HepG2 (cell line): ENCODE results near the gene RNF149. TPM values are rescaled to one million over a fixed set of nuclear protein-coding genes. Genes with fewer than 3 reads are reported as not detected.
"Not testable (repeated sequence)": the region's sequence is repeated elsewhere in the genome, so short reads cannot be mapped to it uniquely, and the experiment has no call there.

ENCODE experiments used
- ATAC-seq: fragments of 200-7000 bp; cut with Tn5 transposase; 3 replicates; pipeline ENCODE4 v1.9.1; 2020; ENCODE audit warnings: mild to moderate bottlenecking, moderate library complexity
- BruUV-seq: library from RNA; stranded (reverse); fragments of 400-500 nt; replicated peaks from 2 replicates; lab custom pipeline; 2021; lab: Mats Ljungman, UMichigan
- CTCF ChIA-PET: fragments of 300-600 bp; formaldehyde crosslinking; extraction: SDS; loops from one replicate; lab custom pipeline; 2021; ENCODE audit warnings: low total read pairs, inconsistent platforms, low intra/inter-chr PET ratio; lab: Yijun Ruan, JAX
- POLR2A ChIA-PET: fragments of 350-600 bp; sonication (Branson Sonifier 250); formaldehyde crosslinking; loops from one replicate; lab custom pipeline; 2020; ENCODE audit warnings: antibody characterized with exemption, inconsistent platforms; lab: Yijun Ruan, JAX
- DNase-seq: peaks from one replicate; pipeline ENCODE4 v3.0.0-alpha.2; 2015; ENCODE audit warnings: low spot score
- FAIRE-seq: peaks from 3 replicates; lab custom pipeline; 2011; peaks lifted over from hg19 to GRCh38; lab: Jason Lieb, UNC
- H2AFZ ChIP-seq: one replicate; pipeline ENCODE4 v1.6.1; 2011; ENCODE audit warnings: low read length, inconsistent platforms
- H3K27ac ChIP-seq: fragments of 300-600 bp; 3 replicates; pipeline ENCODE4 v1.8.0; 2011; ENCODE audit warnings: mixed run types, mild to moderate bottlenecking, mixed read lengths, low read length, inconsistent platforms; ENCODE audit not compliant: insufficient read depth; ENCODE audit errors: extremely low read length
- H3K27me3 ChIP-seq, 2 experiments: fragments of 200-600 bp in 1 of 2; 2 replicates in 1 of 2; 3 replicates in 1 of 2; pipeline versions ENCODE4 v1.6.0 to v1.8.0; 2011; ENCODE audit warnings: low read length in 2 of 2, mild to moderate bottlenecking in 2 of 2, moderate library complexity in 2 of 2, inconsistent platforms in 1 of 2; ENCODE audit not compliant: insufficient read depth in 2 of 2, control insufficient read depth in 1 of 2
- H3K36me3 ChIP-seq, 2 experiments: fragments of 200-600 bp in 1 of 2; replicated peaks in 1 of 2; 2 replicates in 1 of 2; 3 replicates in 1 of 2; pipeline versions ENCODE4 v1.5.1 to v1.8.0; 2011; ENCODE audit warnings: low read length in 2 of 2, inconsistent platforms in 1 of 2; ENCODE audit not compliant: insufficient read depth in 2 of 2, control insufficient read depth in 1 of 2
- H3K4me1 ChIP-seq: 2 replicates; pipeline ENCODE4 v1.5.1; 2012; ENCODE audit warnings: low read length, inconsistent platforms; ENCODE audit not compliant: insufficient read depth
- H3K4me2 ChIP-seq: 2 replicates; pipeline ENCODE4 v1.6.0; 2011; ENCODE audit warnings: low read depth, low read length, inconsistent platforms
- H3K4me3 ChIP-seq, 3 experiments: fragments of 200-600 bp in 1 of 3; sonication (generic), shearing (Covaris generic) in 1 of 3; replicated peaks in 1 of 3; 2 replicates each; pipeline ENCODE4 v1.5.1; 2011 to 2016; ENCODE audit warnings: low read length in 3 of 3, inconsistent platforms in 2 of 3, low read depth in 2 of 3, mild to moderate bottlenecking in 2 of 3, control low read depth in 1 of 3, mixed read lengths in 1 of 3; ENCODE audit not compliant: insufficient read depth in 1 of 3
- H3K79me2 ChIP-seq: one replicate; pipeline ENCODE4 v1.6.1; 2011; ENCODE audit warnings: low read length, inconsistent platforms; ENCODE audit not compliant: insufficient read depth
- H3K9ac ChIP-seq: 2 replicates; pipeline ENCODE4 v1.6.0; 2011; ENCODE audit warnings: mild to moderate bottlenecking, low read depth, low read length, inconsistent platforms; ENCODE audit not compliant: insufficient read depth
- H3K9me3 ChIP-seq: 2 replicates; pipeline ENCODE4 v1.5.1; 2012; ENCODE audit warnings: mild to moderate bottlenecking, low read length
- H4K20me1 ChIP-seq: 2 replicates; pipeline ENCODE4 v1.6.0; 2011; ENCODE audit warnings: inconsistent platforms, mild to moderate bottlenecking, low read length, moderate library complexity; ENCODE audit not compliant: insufficient read depth
- TBX2 ChIP-seq: sonication (generic); formaldehyde crosslinking; IDR thresholded peaks from 2 replicates; pipeline ENCODE4 v1.5.0; 2020; ENCODE audit warnings: missing genetic modification reagents, mild to moderate bottlenecking, borderline replicate concordance
- ZNF777 ChIP-seq: sonication (generic); formaldehyde crosslinking; IDR thresholded peaks from 2 replicates; pipeline ENCODE4 v1.4.0; 2020; ENCODE audit warnings: missing genetic modification reagents
- WGBS: methylation state at CpG from one replicate; pipeline ENCODE4 v1.1.6; 2017; ENCODE audit warnings: low lambda C conversion rate; 5-methylcytosine and 5-hydroxymethylcytosine counted together
- in situ Hi-C: cut with HindIII; loops from 2 replicates; pipeline ENCODE4 v1.10.0; 2017; ENCODE audit warnings: low pct_unique_long_range_greater_than_20kb; ENCODE audit not compliant: extremely low pct_ligation_motif_present
- intact Hi-C: fragments of 100-400 bp; cut with micrococcal nuclease; formaldehyde crosslinking; loops from one replicate; pipeline ENCODE4 v1.10.0; 2022; ENCODE audit not compliant: unreplicated experiment
- polyA plus RNA-seq, 8 experiments: library from polyadenylated mRNA; depleted of rRNA in 3 of 8; stranded (reverse) in 7 of 8; unstranded in 1 of 8; fragments of >200 nt; fragmentation: Illumina TruSeq in 4 of 8; extraction: Trizol in 4 of 8; gene quantifications; 2 replicates each; pipeline versions ENCODE4 v1.2.1 to v1.2.3, GENCODE V29; 2011 to 2016; ENCODE audit warnings: low read depth in 4 of 8, missing spikeins in 1 of 8, mixed read lengths in 1 of 8; ENCODE audit not compliant: insufficient read depth in 1 of 8
- total RNA-seq, 5 experiments: library from RNA; depleted of rRNA; stranded (reverse); fragments of >200 nt; fragmentation: Illumina TruSeq; extraction: Trizol; gene quantifications; 2 replicates each; pipeline ENCODE4 v1.2.3, GENCODE V29; 2016; ENCODE audit warnings: low read depth in 1 of 5
- TF ChIP-seq, protein P1 (sequence below): sonication (generic); formaldehyde crosslinking; conservative IDR thresholded peaks from 2 replicates; pipeline ENCODE4 v1.4.0; 2020; ENCODE audit warnings: missing genetic modification reagents
- TF ChIP-seq, protein P2 (sequence below): sonication (generic); formaldehyde crosslinking; conservative IDR thresholded peaks from 2 replicates; pipeline ENCODE4 v1.8.0; 2022; ENCODE audit warnings: missing genetic modification reagents
- TF ChIP-seq, protein P3 (sequence below): sonication (generic); formaldehyde crosslinking; IDR thresholded peaks from 2 replicates; pipeline ENCODE4 v1.4.0; 2020; ENCODE audit warnings: mild to moderate bottlenecking, missing genetic modification reagents
- TF ChIP-seq, protein P4 (sequence below): sonication (generic); formaldehyde crosslinking; conservative IDR thresholded peaks from 2 replicates; pipeline ENCODE4 v1.4.0; 2020; ENCODE audit warnings: mild to moderate bottlenecking, missing genetic modification reagents, moderate library complexity

RNF149 gene
- total and polyA plus RNA-seq, 2 of the 13 experiments (the other 11 are each of a cell fraction or from before 2014, with no cell fraction given) = 87.6 to 109 TPM

DNA sequence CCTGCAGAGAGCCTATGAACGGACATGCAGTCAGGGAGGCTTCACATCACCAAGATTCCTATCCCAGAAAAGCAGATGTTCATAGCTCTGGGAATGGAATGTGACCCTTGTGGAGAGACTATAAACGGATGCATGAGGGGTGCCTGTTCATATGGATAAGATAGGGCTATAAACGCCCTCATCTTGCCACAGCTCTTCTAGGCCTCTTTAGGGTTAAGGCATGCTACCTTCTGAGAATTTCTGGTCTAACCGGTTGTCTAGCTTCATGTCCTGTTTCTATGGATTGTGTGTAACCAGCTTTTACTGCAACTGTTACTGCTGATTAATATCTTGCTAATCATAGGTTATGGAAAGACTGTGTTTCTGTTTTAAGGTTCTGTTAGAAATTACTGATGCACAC lies 64.1 kb downstream of the RNF149 start:
- ATAC-seq, H3K4me2 ChIP-seq, CTCF ChIA-PET, in situ Hi-C loops, H3K36me3 ChIP-seq, H4K20me1 ChIP-seq, DNase-seq, H2AFZ ChIP-seq, H3K27me3 ChIP-seq, BruUV-seq, H3K9me3 ChIP-seq, FAIRE-seq, H3K79me2 ChIP-seq, H3K9ac ChIP-seq, H3K27ac ChIP-seq, H3K4me3 ChIP-seq, intact Hi-C loops: not testable (repeated sequence)
- POLR2A ChIA-PET = interaction anchor here (1.3 to 1.4 kb wide), 2 partner anchors 8 to 37 kb away, joined by 3 to 5 read pairs; no protein-coding TSS in a partner anchor
- 93% methylated on average over 4 of the region's 4 CpGs for WGBS
- peaks cover 98% of the 10 kb centered on the region for H3K4me1 ChIP-seq
- TF ChIP-seq TBX2 (CRISPR knock-in tag) = 0 out of 2 replicates have a peak, but pooled peaks have one; percentile 20
- TF ChIP-seq, protein P1, sequence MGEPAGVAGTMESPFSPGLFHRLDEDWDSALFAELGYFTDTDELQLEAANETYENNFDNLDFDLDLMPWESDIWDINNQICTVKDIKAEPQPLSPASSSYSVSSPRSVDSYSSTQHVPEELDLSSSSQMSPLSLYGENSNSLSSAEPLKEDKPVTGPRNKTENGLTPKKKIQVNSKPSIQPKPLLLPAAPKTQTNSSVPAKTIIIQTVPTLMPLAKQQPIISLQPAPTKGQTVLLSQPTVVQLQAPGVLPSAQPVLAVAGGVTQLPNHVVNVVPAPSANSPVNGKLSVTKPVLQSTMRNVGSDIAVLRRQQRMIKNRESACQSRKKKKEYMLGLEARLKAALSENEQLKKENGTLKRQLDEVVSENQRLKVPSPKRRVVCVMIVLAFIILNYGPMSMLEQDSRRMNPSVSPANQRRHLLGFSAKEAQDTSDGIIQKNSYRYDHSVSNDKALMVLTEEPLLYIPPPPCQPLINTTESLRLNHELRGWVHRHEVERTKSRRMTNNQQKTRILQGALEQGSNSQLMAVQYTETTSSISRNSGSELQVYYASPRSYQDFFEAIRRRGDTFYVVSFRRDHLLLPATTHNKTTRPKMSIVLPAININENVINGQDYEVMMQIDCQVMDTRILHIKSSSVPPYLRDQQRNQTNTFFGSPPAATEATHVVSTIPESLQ (CRISPR knock-in tag) = 0 out of 2 replicates have a peak, but pooled peaks have one; percentile 35
- TF ChIP-seq, all 625 proteins: peak for 2; not testable (repeated sequence) for 623

DNA sequence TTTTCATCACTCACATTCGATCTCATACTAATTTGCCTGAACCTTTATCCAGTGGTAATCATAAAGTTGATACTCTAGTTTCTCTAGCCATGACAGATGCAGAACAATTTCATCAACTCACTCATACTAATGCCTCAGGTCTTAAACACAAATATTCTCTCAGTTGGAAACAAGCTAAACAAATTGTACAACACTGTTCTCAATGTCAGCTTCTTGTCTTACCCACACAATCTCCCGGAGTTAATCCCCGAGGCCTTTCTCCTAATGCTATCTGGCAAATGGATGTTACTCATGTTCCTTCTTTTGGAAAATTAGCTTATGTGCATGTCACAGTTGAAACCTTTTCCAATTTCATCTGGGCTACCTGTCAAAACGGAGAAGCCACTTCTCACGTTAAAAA lies 67.3 kb downstream of the RNF149 start:
- BruUV-seq = no TSS peak
- intact Hi-C loops = no loop called here
- Histone ChIP-seq H3K9me3 (peaks cover 3% of the 10 kb centered on the region; the same call in 1 of the 2 replicates), H3K79me2 (no peaks in the 10 kb centered on the region), H3K4me1 (peaks cover 86% of the 10 kb centered on the region), H3K9ac (no peak overlapping the region), H3K4me2 (no peak overlapping the region), H3K36me3 (no peaks in the 10 kb centered on the region), H2AFZ (peak overlapping the region; percentile 25), H4K20me1 (no peaks in the 10 kb centered on the region), H3K4me3 (no peak overlapping the region), H3K27ac (no peak overlapping the region), H3K27me3 (no peaks in the 10 kb centered on the region)
- ATAC-seq (no peak), DNase-seq (no peak), FAIRE-seq (no peak)
- in situ Hi-C loops = no loop called here
- ChIA-PET CTCF (interaction anchor here (2.5 kb wide), 1 partner anchor 10 kb away, joined by 20 read pairs; no protein-coding TSS in a partner anchor), POLR2A (interaction anchor here (1.9 to 4.2 kb wide), 6 partner anchors 10 to 239 kb away, joined by 6 to 53 read pairs (median 10); partner anchors contain the start of genes CNOT11 and RPL31)
- WGBS = 74% methylated on average over 5 of the region's 5 CpGs
- TF ChIP-seq, protein P2, sequence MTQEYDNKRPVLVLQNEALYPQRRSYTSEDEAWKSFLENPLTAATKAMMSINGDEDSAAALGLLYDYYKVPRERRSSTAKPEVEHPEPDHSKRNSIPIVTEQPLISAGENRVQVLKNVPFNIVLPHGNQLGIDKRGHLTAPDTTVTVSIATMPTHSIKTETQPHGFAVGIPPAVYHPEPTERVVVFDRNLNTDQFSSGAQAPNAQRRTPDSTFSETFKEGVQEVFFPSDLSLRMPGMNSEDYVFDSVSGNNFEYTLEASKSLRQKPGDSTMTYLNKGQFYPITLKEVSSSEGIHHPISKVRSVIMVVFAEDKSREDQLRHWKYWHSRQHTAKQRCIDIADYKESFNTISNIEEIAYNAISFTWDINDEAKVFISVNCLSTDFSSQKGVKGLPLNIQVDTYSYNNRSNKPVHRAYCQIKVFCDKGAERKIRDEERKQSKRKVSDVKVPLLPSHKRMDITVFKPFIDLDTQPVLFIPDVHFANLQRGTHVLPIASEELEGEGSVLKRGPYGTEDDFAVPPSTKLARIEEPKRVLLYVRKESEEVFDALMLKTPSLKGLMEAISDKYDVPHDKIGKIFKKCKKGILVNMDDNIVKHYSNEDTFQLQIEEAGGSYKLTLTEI = no peak
- no peak for TF ChIP-seq ZNF777
- TF ChIP-seq, protein P3, sequence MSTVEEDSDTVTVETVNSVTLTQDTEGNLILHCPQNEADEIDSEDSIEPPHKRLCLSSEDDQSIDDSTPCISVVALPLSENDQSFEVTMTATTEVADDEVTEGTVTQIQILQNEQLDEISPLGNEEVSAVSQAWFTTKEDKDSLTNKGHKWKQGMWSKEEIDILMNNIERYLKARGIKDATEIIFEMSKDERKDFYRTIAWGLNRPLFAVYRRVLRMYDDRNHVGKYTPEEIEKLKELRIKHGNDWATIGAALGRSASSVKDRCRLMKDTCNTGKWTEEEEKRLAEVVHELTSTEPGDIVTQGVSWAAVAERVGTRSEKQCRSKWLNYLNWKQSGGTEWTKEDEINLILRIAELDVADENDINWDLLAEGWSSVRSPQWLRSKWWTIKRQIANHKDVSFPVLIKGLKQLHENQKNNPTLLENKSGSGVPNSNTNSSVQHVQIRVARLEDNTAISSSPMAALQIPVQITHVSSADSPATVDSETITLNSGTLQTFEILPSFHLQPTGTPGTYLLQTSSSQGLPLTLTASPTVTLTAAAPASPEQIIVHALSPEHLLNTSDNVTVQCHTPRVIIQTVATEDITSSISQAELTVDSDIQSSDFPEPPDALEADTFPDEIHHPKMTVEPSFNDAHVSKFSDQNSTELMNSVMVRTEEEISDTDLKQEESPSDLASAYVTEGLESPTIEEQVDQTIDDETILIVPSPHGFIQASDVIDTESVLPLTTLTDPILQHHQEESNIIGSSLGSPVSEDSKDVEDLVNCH (CRISPR knock-in tag) = no peak
- TF ChIP-seq, protein P4, sequence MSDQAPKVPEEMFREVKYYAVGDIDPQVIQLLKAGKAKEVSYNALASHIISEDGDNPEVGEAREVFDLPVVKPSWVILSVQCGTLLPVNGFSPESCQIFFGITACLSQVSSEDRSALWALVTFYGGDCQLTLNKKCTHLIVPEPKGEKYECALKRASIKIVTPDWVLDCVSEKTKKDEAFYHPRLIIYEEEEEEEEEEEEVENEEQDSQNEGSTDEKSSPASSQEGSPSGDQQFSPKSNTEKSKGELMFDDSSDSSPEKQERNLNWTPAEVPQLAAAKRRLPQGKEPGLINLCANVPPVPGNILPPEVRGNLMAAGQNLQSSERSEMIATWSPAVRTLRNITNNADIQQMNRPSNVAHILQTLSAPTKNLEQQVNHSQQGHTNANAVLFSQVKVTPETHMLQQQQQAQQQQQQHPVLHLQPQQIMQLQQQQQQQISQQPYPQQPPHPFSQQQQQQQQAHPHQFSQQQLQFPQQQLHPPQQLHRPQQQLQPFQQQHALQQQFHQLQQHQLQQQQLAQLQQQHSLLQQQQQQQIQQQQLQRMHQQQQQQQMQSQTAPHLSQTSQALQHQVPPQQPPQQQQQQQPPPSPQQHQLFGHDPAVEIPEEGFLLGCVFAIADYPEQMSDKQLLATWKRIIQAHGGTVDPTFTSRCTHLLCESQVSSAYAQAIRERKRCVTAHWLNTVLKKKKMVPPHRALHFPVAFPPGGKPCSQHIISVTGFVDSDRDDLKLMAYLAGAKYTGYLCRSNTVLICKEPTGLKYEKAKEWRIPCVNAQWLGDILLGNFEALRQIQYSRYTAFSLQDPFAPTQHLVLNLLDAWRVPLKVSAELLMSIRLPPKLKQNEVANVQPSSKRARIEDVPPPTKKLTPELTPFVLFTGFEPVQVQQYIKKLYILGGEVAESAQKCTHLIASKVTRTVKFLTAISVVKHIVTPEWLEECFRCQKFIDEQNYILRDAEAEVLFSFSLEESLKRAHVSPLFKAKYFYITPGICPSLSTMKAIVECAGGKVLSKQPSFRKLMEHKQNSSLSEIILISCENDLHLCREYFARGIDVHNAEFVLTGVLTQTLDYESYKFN = 0 out of 2 replicates have a peak, but pooled peaks have one; percentile 1
